HepG2 (cell line): ENCODE measurements around the gene TRPV2. TPM values are rescaled to one million over a fixed set of nuclear protein-coding genes. Genes with fewer than 3 reads are reported as not detected.

Experiments
- AHR ChIP-seq: IDR thresholded peaks from 2 replicates; pipeline ENCODE4 v1.6.1; 2018; ENCODE audit warnings: missing genetic modification reagents, missing compliant biosample characterization
- EP300 ChIP-seq, 3 experiments: sonication (generic) in 1 of 3; formaldehyde crosslinking in 1 of 3; IDR thresholded peaks; 2 replicates each; pipeline versions ENCODE4 v1.5.1 to v1.6.1; 2011 to 2020; ENCODE audit warnings: low read depth in 2 of 3, low read length in 2 of 3, borderline replicate concordance in 1 of 3, improper control_type of control experiment in 1 of 3, mild to moderate bottlenecking in 1 of 3, missing genetic modification reagents in 1 of 3, moderate library complexity in 1 of 3
- HNRNPL ChIP-seq: fragments of 200-400 bp; formaldehyde crosslinking; IDR thresholded peaks from 2 replicates; pipeline ENCODE4 v1.6.1; 2017; ENCODE audit warnings: mild to moderate bottlenecking, low read depth, low read length
- HOXD1 ChIP-seq: sonication (generic); formaldehyde crosslinking; IDR thresholded peaks from 2 replicates; pipeline ENCODE4 v1.5.0; 2020; ENCODE audit warnings: missing genetic modification reagents
- MED1 ChIP-seq: sonication (generic); formaldehyde crosslinking; IDR thresholded peaks from 2 replicates; pipeline ENCODE4 v1.4.0; 2020; ENCODE audit warnings: missing genetic modification reagents
- MIXL1 ChIP-seq: IDR thresholded peaks from 2 replicates; pipeline ENCODE4 v1.6.1; 2016
- MLX ChIP-seq: IDR thresholded peaks from 2 replicates; pipeline ENCODE4 v1.6.1; 2016
- PHF20 ChIP-seq: sonication (generic); formaldehyde crosslinking; IDR thresholded peaks from 2 replicates; pipeline ENCODE4 v1.5.0; 2020; ENCODE audit warnings: mild to moderate bottlenecking, missing genetic modification reagents
- PRPF4 ChIP-seq: fragments of 200-400 bp; formaldehyde crosslinking; IDR thresholded peaks from 2 replicates; pipeline ENCODE4 v1.6.1; 2016; ENCODE audit warnings: low read length, low read depth; ENCODE audit not compliant: poor library complexity, severe bottlenecking
- SALL1 ChIP-seq: sonication (generic); formaldehyde crosslinking; IDR thresholded peaks from 2 replicates; pipeline ENCODE4 v1.8.0; 2022; ENCODE audit warnings: mild to moderate bottlenecking, missing genetic modification reagents
- TFDP2 ChIP-seq: sonication (generic); formaldehyde crosslinking; IDR thresholded peaks from 2 replicates; pipeline ENCODE4 v1.4.0; 2020; ENCODE audit warnings: missing genetic modification reagents
- TRAFD1 ChIP-seq: sonication (generic); formaldehyde crosslinking; IDR thresholded peaks from 2 replicates; pipeline ENCODE4 v1.5.1; 2020; ENCODE audit warnings: missing genetic modification reagents, mild to moderate bottlenecking, borderline replicate concordance
- ZBTB20 ChIP-seq: sonication (generic); formaldehyde crosslinking; IDR thresholded peaks from 2 replicates; pipeline ENCODE4 v1.8.1; 2023; ENCODE audit warnings: missing genetic modification reagents, low read depth, mild to moderate bottlenecking, borderline replicate concordance
- ZHX1 ChIP-seq: sonication (generic); formaldehyde crosslinking; IDR thresholded peaks from 2 replicates; pipeline ENCODE4 v1.8.1; 2022; ENCODE audit warnings: low read depth, mild to moderate bottlenecking, missing genetic modification reagents
- ZNF224 ChIP-seq: sonication (generic); formaldehyde crosslinking; IDR thresholded peaks from 2 replicates; pipeline ENCODE4 v1.5.0; 2020; ENCODE audit warnings: mild to moderate bottlenecking, missing genetic modification reagents
- ZNF687 ChIP-seq: sonication (generic); formaldehyde crosslinking; IDR thresholded peaks from 2 replicates; pipeline ENCODE4 v1.5.1; 2020; ENCODE audit warnings: mild to moderate bottlenecking, missing genetic modification reagents, moderate library complexity
- ZNF891 ChIP-seq: sonication (generic); formaldehyde crosslinking; IDR thresholded peaks from 2 replicates; pipeline ENCODE4 v1.5.0; 2020; ENCODE audit warnings: mild to moderate bottlenecking, missing genetic modification reagents
- polyA plus RNA-seq, 8 experiments: library from polyadenylated mRNA; depleted of rRNA in 3 of 8; stranded (reverse) in 7 of 8; unstranded in 1 of 8; fragments of >200 nt; fragmentation: Illumina TruSeq in 4 of 8; extraction: Trizol in 4 of 8; gene quantifications; 2 replicates each; pipeline versions ENCODE4 v1.2.1 to v1.2.3, GENCODE V29; 2011 to 2016; ENCODE audit warnings: low read depth in 4 of 8, missing spikeins in 1 of 8, mixed read lengths in 1 of 8; ENCODE audit not compliant: insufficient read depth in 1 of 8
- total RNA-seq, 5 experiments: library from RNA; depleted of rRNA; stranded (reverse); fragments of >200 nt; fragmentation: Illumina TruSeq; extraction: Trizol; gene quantifications; 2 replicates each; pipeline ENCODE4 v1.2.3, GENCODE V29; 2016; ENCODE audit warnings: low read depth in 1 of 5

The TRPV2 gene
- total and polyA plus RNA-seq, 2 of the 13 experiments (the other 11 are each of a cell fraction or from before 2014, with no cell fraction given): 13.6 to 21.3 TPM

- no peak for TF ChIP-seq ZNF224 (CRISPR knock-in tag)
- TF ChIP-seq MIXL1 (CRISPR knock-in tag): peak; percentile 26; the same call in 1 of the 2 replicates
- TF ChIP-seq TRAFD1: no peak
- peak; percentile 68; the same call in 1 of the 2 replicates for TF ChIP-seq ZHX1 (CRISPR knock-in tag)
- no peak for TF ChIP-seq TFDP2 (CRISPR knock-in tag)
- TF ChIP-seq MLX (CRISPR knock-in tag): peak; percentile 60; the same call in 1 of the 2 replicates
- no peak for TF ChIP-seq ZNF891
- no peak for TF ChIP-seq PHF20
- TF ChIP-seq EP300 (IDR thresholded peaks at IDR 0.05; ENCODE audit: low read depth in 2 of 2, low read length in 2 of 2): peak in 1 of 2 experiments; percentile 63; a peak in 1 of 4 replicates
- 0 out of 2 replicates have a peak, but pooled peaks have one; percentile 33 for TF ChIP-seq EP300 (CRISPR knock-in tag; IDR thresholded peaks at IDR 0.05; ENCODE audit: borderline replicate concordance)
- no peak for TF ChIP-seq ZBTB20 (CRISPR knock-in tag)
- TF ChIP-seq PRPF4: no peak
- no peak for TF ChIP-seq HNRNPL
- TF ChIP-seq SALL1 (CRISPR knock-in tag): peak; percentile 93
- TF ChIP-seq MED1: peak; percentile 83
- TF ChIP-seq AHR (CRISPR knock-in tag): no peak
- TF ChIP-seq HOXD1 (CRISPR knock-in tag): no peak
- peak; percentile 96 for TF ChIP-seq ZNF687
These were observed 10.6 kb downstream of the TRPV2 start (continued) for GRCh38 chr17:16425698-16426659.
